K562 (cell line): ENCODE measurements around the gene MFSD12. TPM values are rescaled to one million over a fixed set of nuclear protein-coding genes. Genes with fewer than 3 reads are reported as not detected.
A peak's percentile ranks its signal among the peaks of the same experiment; 100 is the strongest.

ENCODE experiments used
- CBX3 ChIP-seq, 2 experiments: IDR thresholded peaks; 1 replicate in 1 of 2; 2 replicates in 1 of 2; pipeline ENCODE4 v1.6.1; 2012; ENCODE audit warnings: inconsistent platforms in 2 of 2, low read length in 2 of 2, borderline replicate concordance in 1 of 2, control low read depth in 1 of 2
- NFE2 ChIP-seq: IDR thresholded peaks from 2 replicates; pipeline ENCODE4 v1.6.1; 2014; ENCODE audit warnings: antibody characterized with exemption, low read depth
- POLR2G ChIP-seq: fragments of 200-400 bp; formaldehyde crosslinking; IDR thresholded peaks from 2 replicates; pipeline ENCODE4 v1.6.1; 2017; ENCODE audit warnings: low read depth, mild to moderate bottlenecking, antibody characterized with exemption, low read length, moderate library complexity
- RCOR1 ChIP-seq, 2 experiments: IDR thresholded peaks; 2 replicates each; pipeline ENCODE4 v1.6.1; 2012; ENCODE audit warnings: low read depth in 2 of 2, low read length in 2 of 2, borderline replicate concordance in 1 of 2, improper control_type of control experiment in 1 of 2
- ZNF696 ChIP-seq: fragments of 250-450 bp; sonication (Bioruptor Pico); conservative IDR thresholded peaks from 2 replicates; pipeline ENCODE4 v1.4.0; 2020; ENCODE audit warnings: mild to moderate bottlenecking, moderate library complexity
- polyA plus RNA-seq, 8 experiments: library from polyadenylated mRNA; depleted of rRNA in 4 of 8; stranded (reverse) in 5 of 8; unstranded in 3 of 8; fragments of >200 nt; fragmentation: Nextera tagmentation in 2 of 8; fragmentation: Illumina TruSeq in 1 of 8; extraction: Ambion mirVana in 2 of 8; extraction: Trizol in 1 of 8; gene quantifications; 2 replicates each; pipeline versions ENCODE4 v1.2.1 to v1.2.3, GENCODE V29; 2011 to 2014; ENCODE audit warnings: inconsistent platforms in 1 of 8, missing spikeins in 1 of 8
- total RNA-seq, 7 experiments: library from RNA; depleted of rRNA in 6 of 7; stranded (reverse); fragments of >200 nt in 6 of 7; fragmentation: Illumina TruSeq in 2 of 7; extraction: Trizol in 2 of 7; gene quantifications; 2 replicates each; pipeline versions ENCODE4 v1.2.1 to v1.2.3, GENCODE V29; 2011 to 2021; ENCODE audit warnings: low replicate concordance in 1 of 7
- TF ChIP-seq, protein P1 (sequence below): fragments of 250-450 bp; sonication (Bioruptor Pico); IDR thresholded peaks from 2 replicates; pipeline ENCODE4 v1.9.0; 2021; ENCODE audit warnings: mild to moderate bottlenecking
- TF ChIP-seq, protein P2 (sequence below): sonication (generic); formaldehyde crosslinking; IDR thresholded peaks from 2 replicates; pipeline ENCODE4 v1.8.0; 2022; ENCODE audit warnings: missing genetic modification reagents, mild to moderate bottlenecking, borderline replicate concordance
- TF ChIP-seq, protein P3 (sequence below): sonication (generic); formaldehyde crosslinking; IDR thresholded peaks from 2 replicates; pipeline ENCODE4 v1.8.1; 2023; ENCODE audit warnings: missing genetic modification reagents, mild to moderate bottlenecking, borderline replicate concordance

Gene MFSD12
- total and polyA plus RNA-seq, 9 of the 15 experiments (the other 6 are each of a cell fraction or from before 2014, with no cell fraction given), result 0.69 to 112 (median 31.8) TPM

DNA sequence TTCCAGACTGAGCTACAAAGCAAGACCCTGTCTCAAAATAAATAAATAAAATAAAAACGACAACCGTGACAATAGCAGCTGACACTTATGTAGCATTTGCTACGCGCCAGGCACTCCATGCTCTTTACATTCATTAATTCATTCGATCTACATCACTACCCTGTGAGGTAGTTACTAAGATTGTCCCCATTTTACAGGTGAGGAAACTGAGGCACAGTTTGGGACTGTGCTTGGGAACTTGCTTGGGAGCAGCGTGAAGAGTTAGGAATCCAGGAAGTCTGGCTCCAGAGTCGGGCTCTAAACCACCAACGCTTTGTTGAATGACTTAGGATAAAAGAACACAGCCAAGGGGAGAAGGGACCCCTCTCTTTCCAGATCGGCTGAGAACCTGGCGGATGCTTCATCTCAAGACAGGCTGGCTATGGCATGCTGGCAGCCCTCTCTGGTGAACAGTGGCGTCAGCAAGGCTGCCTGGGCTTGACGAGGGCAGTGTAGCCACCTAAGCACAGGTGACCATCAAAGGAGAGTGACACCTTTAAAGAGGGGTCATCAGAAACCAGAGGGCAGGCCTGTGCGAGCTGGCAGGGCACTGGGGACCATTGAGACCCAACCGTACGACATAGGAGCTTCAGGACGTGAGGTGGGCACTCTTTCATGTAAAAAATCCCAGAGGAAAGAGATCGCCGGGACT is 57.5 kb downstream of the MFSD12 start (continued):
- TF ChIP-seq, protein P1, sequence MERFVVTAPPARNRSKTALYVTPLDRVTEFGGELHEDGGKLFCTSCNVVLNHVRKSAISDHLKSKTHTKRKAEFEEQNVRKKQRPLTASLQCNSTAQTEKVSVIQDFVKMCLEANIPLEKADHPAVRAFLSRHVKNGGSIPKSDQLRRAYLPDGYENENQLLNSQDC, result no peak
- TF ChIP-seq RCOR1 (IDR thresholded peaks at IDR 0.05; ENCODE audit: borderline replicate concordance in 1 of 2, low read depth in 2 of 2, low read length in 2 of 2) (peak in 1 of 2 experiments; percentile 25; a peak in 1 of 4 replicates), CBX3 (IDR thresholded peaks at IDR 0.05; ENCODE audit: borderline replicate concordance in 1 of 2, low read length in 2 of 2) (no peak), ZNF696 (CRISPR knock-in tag) (no peak), POLR2G (no peak), NFE2 (no peak)
- TF ChIP-seq, protein P2, sequence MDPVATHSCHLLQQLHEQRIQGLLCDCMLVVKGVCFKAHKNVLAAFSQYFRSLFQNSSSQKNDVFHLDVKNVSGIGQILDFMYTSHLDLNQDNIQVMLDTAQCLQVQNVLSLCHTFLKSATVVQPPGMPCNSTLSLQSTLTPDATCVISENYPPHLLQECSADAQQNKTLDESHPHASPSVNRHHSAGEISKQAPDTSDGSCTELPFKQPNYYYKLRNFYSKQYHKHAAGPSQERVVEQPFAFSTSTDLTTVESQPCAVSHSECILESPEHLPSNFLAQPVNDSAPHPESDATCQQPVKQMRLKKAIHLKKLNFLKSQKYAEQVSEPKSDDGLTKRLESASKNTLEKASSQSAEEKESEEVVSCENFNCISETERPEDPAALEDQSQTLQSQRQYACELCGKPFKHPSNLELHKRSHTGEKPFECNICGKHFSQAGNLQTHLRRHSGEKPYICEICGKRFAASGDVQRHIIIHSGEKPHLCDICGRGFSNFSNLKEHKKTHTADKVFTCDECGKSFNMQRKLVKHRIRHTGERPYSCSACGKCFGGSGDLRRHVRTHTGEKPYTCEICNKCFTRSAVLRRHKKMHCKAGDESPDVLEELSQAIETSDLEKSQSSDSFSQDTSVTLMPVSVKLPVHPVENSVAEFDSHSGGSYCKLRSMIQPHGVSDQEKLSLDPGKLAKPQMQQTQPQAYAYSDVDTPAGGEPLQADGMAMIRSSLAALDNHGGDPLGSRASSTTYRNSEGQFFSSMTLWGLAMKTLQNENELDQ, result no peak
- TF ChIP-seq, protein P3, sequence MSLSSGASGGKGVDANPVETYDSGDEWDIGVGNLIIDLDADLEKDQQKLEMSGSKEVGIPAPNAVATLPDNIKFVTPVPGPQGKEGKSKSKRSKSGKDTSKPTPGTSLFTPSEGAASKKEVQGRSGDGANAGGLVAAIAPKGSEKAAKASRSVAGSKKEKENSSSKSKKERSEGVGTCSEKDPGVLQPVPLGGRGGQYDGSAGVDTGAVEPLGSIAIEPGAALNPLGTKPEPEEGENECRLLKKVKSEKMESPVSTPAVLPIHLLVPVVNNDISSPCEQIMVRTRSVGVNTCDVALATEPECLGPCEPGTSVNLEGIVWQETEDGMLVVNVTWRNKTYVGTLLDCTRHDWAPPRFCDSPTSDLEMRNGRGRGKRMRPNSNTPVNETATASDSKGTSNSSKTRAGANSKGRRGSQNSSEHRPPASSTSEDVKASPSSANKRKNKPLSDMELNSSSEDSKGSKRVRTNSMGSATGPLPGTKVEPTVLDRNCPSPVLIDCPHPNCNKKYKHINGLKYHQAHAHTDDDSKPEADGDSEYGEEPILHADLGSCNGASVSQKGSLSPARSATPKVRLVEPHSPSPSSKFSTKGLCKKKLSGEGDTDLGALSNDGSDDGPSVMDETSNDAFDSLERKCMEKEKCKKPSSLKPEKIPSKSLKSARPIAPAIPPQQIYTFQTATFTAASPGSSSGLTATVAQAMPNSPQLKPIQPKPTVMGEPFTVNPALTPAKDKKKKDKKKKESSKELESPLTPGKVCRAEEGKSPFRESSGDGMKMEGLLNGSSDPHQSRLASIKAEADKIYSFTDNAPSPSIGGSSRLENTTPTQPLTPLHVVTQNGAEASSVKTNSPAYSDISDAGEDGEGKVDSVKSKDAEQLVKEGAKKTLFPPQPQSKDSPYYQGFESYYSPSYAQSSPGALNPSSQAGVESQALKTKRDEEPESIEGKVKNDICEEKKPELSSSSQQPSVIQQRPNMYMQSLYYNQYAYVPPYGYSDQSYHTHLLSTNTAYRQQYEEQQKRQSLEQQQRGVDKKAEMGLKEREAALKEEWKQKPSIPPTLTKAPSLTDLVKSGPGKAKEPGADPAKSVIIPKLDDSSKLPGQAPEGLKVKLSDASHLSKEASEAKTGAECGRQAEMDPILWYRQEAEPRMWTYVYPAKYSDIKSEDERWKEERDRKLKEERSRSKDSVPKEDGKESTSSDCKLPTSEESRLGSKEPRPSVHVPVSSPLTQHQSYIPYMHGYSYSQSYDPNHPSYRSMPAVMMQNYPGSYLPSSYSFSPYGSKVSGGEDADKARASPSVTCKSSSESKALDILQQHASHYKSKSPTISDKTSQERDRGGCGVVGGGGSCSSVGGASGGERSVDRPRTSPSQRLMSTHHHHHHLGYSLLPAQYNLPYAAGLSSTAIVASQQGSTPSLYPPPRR (CRISPR knock-in tag), result no peak
